MM.1S (cell line): ENCODE measurements around the gene USP20.

Experiments used
- EZH2 ChIP-seq: fragments of 300-600 bp; sonication (generic); optimal IDR thresholded peaks from 2 replicates; pipeline ENCODE3; 2017; ENCODE audit warnings: low read depth, mild to moderate bottlenecking, antibody characterized with exemption, low read length, mixed read lengths
- EZH2phosphoT487 ChIP-seq: fragments of 300-600 bp; sonication (generic); IDR thresholded peaks from 2 replicates; pipeline ENCODE4 v1.6.1; 2018; ENCODE audit warnings: antibody characterized with exemption, low read length
- TF ChIP-seq, protein P1 (sequence below): fragments of 300-600 bp; sonication (generic); IDR thresholded peaks from 2 replicates; pipeline ENCODE4 v1.5.1; 2016; ENCODE audit warnings: antibody characterized with exemption, low read length, mixed read lengths

DNA sequence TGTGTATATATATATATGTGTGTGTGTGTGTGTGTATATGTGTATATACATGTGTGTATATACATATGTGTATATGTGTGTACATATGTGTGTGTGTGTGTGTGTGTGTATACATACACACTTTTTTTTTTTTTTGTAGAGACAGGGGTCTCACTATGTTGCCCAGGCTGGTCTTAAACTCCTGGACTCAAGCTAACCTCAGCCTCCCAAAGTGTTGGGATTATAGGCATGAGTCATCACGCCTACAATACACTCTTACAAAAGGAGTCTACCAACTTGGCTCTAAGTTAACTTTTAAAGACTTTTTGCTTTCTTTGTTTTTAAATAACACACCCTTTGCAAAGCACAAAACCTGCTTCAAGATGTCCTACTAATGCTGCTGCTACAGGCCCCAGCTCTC is 2.3 kb upstream of the USP20 start:
- TF ChIP-seq, protein P1, sequence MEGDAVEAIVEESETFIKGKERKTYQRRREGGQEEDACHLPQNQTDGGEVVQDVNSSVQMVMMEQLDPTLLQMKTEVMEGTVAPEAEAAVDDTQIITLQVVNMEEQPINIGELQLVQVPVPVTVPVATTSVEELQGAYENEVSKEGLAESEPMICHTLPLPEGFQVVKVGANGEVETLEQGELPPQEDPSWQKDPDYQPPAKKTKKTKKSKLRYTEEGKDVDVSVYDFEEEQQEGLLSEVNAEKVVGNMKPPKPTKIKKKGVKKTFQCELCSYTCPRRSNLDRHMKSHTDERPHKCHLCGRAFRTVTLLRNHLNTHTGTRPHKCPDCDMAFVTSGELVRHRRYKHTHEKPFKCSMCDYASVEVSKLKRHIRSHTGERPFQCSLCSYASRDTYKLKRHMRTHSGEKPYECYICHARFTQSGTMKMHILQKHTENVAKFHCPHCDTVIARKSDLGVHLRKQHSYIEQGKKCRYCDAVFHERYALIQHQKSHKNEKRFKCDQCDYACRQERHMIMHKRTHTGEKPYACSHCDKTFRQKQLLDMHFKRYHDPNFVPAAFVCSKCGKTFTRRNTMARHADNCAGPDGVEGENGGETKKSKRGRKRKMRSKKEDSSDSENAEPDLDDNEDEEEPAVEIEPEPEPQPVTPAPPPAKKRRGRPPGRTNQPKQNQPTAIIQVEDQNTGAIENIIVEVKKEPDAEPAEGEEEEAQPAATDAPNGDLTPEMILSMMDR = no peak
- no peak for TF ChIP-seq EZH2
- no peak for TF ChIP-seq EZH2phosphoT487
